ENCODE data around the gene TPRN.

TPRN gene

DNA sequence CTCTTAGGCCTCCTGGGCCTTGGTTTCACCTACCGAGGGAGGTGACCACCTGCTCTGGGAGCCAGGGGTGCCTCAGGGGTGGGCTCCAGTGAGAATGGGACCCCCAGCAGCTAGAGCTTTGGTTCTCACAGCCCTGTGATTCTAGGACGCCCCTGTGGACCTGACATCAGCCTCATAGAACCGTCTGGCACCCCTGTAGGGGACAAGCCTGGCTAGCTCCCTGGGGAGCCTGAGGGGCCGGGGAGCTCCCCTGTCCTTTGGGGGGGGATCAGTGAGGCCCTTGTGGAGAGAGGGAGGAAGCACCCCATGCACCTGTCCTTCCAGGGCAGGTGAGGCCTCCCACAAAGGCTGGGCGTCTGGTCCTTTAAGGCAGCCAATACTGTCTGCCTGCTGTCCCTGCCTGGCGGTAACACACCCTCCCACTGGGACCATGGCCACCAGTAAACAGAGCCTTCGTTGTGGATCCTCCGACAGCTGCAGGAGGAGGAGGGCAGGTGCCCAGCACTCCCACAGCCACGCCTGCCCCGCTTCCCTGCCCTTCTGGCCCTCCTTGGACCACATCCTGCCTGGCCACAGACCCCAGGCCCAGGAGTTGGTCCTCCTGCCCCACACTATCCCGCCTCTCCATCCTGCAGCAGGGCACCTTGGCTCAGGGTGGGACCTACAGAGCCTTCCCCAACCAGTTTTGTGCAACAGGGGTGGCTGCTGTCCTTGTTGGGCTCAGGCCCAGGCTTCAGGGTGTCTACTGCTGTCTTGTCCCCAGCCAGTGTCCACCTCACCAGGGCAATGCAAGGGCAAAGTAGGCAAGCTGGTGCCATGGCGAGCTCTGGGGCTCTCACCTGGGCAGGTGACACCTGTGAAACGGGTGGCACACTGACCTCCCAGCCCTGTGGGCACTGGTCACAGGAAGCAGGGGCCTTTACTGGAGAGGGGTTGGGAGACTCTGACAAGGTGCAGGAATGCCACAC is 37.5 kb upstream of the TPRN start:
- intact Hi-C loops (cut with DNase I): no loop called here
- peak; percentile 48 to 90 (median 76) for DNase-seq

GRCh38 chr9:137236936-137237421 is 36.4 kb upstream of the TPRN start:
- intact Hi-C loops (cut with DNase I): no loop called here
- peak in 1 of 42 donors; percentile 46 for DNase-seq

GRCh38 chr9:137236238-137236935 is 35.8 kb upstream of the TPRN start:
- peak; percentile 72 to 93 (median 86) for DNase-seq
- intact Hi-C loops (cut with DNase I): no loop called here

GRCh38 chr9:137235424-137236237 is 35.1 kb upstream of the TPRN start:
- intact Hi-C loops (cut with DNase I): no loop called here
- DNase-seq: no peak

DNA sequence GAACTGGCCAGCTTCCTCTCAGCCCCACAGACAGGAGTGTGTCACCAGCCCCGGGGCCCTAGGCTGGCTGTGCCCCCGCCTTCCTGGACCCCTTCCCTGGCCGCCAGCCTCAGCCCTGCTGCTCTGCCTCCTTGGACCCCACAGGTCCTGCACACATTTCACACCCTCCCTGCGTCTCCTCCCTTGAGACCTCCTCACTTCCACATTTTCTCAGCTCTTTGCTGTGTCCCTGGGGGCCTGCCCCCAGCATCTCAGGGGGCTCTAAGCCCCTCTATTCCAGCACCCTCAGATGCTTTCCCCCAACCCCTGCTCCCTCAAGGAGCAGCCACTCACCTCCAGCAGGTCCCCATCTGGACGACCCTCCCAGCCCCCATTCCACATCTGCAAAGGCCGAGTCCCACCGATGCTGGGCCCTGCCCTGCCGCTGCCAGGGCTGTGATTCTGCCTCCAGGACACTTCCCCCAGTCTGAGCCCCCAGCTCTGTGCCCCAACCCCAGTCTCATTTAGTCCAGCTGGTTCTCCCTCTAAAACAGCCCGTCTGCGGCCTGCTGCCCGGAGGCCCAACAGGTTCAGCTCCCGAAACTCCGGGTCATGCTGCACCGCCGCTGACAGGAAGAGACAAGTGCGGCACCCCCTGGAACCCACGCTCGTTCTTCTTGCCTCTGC is 34.4 kb upstream of the TPRN start:
- no peak for DNase-seq
- intact Hi-C loops (cut with DNase I): no loop called here

- intact Hi-C loops (cut with DNase I): no loop called here
- no peak for DNase-seq
Observed at GRCh38 chr9:137234055-137234697, 33.6 kb upstream of the TPRN start.

GRCh38 chr9:137233143-137233980 is 32.8 kb upstream of the TPRN start:
- intact Hi-C loops (cut with DNase I): no loop called here
- DNase-seq: no peak

DNA sequence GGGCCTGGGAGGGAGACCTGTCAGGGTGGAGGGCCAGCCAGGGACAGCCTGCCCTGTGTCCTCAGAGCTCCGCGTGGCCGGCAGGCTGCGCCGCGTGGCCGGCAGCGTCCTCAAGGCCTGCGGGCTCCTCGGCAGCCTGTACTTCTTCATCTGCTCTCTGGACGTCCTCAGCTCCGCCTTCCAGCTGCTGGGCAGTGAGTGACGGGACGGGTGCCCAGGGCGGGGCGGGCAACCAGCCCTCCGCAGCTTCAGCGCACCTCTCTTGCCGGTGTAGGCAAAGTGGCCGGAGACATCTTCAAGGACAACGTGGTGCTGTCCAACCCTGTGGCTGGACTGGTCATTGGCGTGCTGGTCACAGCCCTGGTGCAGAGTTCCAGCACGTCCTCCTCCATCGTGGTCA is 32.0 kb upstream of the TPRN start:
- intact Hi-C loops (cut with DNase I): no loop called here
- DNase-seq: no peak

DNA sequence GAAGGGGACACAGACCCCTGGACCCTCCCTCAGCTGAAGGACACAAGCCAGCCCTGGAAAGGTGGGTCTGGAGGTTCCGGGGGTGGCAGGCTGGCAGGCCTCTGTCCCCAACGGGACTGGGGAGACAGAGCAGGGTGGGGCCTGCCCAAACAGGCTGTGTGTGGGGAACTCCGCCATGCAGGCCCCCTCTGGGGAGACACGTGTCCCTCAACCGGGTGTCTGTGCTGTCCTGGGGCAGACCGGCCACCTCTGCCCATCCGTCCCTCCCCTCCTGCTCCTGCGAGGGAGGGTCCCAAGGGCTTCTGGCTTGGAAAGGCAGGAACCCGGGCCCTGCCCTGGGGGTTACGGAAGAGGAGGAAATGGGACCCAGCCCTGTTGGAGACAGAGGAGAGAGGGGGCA is 31.6 kb upstream of the TPRN start:
- no peak for DNase-seq
- intact Hi-C loops (cut with DNase I): no loop called here

DNA sequence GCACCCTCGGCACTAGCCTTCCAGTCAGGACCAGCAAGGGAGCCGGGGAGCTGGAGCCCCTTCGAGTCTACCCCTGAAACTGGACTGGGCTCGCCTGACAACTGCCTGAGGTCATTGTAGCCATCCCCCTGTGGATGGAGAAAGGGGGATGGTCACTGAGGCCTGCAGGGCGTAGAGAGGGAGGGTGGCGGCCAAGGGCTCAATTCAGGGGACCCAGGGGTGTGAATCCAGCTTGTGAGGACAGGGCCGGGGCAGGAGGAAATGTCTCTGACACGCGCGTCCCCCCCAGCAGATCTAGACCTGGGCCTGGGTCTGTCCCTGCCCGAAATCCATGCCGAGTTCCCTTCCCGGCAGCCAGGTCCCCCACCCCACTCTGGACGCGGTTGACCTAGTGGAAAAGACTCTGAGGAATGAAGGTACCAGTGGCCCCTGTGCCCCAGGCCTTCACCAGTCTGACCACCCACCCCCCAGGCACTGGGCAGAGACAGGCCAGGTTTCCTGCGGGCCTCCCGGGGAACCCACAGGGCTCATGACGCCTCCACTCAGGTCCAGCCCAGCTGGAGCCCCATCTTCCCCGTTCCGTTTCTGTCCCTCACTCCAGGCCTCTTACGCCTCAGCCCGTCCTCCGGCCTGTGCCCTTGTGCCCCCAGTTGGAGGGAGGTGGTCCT is 31.0 kb upstream of the TPRN start:
- intact Hi-C loops (cut with DNase I): no loop called here
- no peak for DNase-seq

DNA sequence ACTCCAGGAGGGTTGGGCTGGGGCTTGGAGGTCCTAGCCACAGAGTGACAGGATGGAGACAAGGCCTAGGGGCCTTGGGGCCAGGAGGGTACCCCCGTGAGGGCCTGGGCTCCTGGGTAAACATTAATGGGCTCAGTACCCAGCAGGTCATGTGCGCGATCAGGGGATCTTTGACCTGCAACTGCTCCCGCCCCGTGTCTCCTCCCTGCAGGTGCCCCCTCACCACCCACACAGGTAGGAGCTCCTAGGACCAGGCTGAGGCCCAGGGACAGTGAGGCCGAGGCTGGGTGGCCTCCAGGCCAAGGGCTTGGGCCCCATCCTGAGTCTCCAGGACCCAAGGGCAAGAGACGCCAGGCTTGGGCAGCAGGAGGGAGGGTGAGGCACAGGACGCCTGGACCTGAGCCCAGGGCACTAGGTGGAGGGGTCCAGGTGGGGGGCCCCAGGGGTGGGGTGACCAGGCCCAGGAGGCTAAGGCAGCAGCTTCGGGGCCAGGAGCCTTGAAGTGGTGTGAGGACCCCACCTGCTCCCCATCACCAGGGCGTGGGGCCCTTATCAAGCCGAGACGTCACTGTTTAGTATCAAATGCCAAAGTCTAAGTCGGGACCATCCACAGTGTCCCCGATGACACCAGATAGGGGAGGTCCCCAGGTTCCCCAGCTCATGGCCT is 30.3 kb upstream of the TPRN start, which contains the start of gene SLC34A3:
Gene SLC34A3 (plus strand): TSS at position 197 of the 667 bp plus-strand sequence. CDS start 802 bp downstream, outside the sequence.
- intact Hi-C loops (cut with DNase I): no loop called here
- DNase-seq: no peak

- intact Hi-C loops (cut with DNase I): loop anchor here (5.0 kb wide), 2 partner anchors 43 to 113 kb away; partner anchors contain the start of genes ANAPC2 and SSNA1
- no peak for DNase-seq
Observed at GRCh38 chr9:137229903-137230704, 29.6 kb upstream of the TPRN start.

DNA sequence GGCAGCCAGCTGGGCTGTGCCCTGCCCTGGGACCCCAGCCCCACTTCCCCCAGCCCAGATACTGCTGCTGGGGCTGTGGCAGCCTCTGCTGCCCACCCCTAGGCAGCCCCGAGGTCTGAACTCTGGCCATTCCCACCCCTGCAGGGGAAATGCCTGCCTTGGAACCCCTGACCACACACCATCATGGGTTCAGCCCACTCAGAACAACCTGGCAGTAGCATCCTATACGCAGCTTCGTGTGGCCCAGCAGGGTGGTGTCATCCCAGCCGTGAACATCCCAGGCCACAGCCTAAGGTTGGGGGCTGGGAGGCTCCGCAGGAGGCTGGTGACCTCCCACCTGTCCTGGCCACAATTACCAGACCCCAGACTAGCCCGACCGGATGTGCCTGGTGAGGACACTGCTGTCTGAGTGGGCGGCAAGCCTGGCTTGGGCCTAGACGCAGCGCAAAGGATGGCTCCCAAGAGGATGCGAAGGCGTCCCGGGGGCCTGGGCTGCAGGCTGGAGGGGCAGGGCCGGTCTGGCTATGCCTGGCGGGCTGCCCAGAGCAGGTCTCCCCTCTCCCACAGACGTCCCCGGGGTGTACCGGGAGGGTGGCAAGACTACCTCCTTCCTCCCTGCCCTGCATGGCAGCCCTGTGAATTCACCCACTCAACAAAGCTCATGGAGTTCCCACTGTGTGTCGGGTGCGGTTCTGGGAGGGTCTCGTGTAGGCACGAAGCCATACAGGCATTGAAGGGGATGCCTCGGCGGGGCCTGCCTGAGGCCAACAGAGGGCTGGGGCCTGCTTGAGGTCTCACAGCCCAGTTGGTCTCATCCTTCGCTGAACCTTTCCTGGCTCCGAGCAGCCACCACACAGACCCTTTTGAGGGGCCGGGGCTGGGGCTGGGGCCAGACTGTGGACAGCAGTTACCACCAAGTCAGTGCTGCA is 28.7 kb upstream of the TPRN start:
- intact Hi-C loops (cut with DNase I): loop anchor here (5.0 kb wide), 2 partner anchors 42 to 112 kb away; partner anchors contain the start of genes ANAPC2 and SSNA1
- DNase-seq: no peak

- intact Hi-C loops (cut with DNase I): loop anchor here (5.0 kb wide), 2 partner anchors 41 to 111 kb away; partner anchors contain the start of genes ANAPC2 and SSNA1
- DNase-seq: no peak
Observed at GRCh38 chr9:137228506-137228967, 28.0 kb upstream of the TPRN start.

Measured in head of caudate nucleus (tissue), 42 donors.